Tibial artery (tissue), 4 donors: Measurements from ENCODE around the gene PRXL2B.
"Not testable (repeated sequence)": the region's sequence is repeated elsewhere in the genome, so short reads cannot be mapped to it uniquely, and the experiment has no call there.

Experiments used
- DNase-seq, 2 donors: peaks; one replicate each; pipeline ENCODE4 v3.0.0-alpha.2; 2019
- H3K27ac ChIP-seq, 2 donors: fragments of 200-600 bp; sonication (generic) in 1 of 2; 1 replicate in 1 of 2; 2 replicates in 1 of 2; pipeline ENCODE4 v1.5.1; 2018 to 2019; ENCODE audit warnings: mild to moderate bottlenecking in 1 of 2
- H3K27me3 ChIP-seq, 2 donors: fragments of 200-600 bp; sonication (generic) in 1 of 2; one replicate each; pipeline versions ENCODE4 v1.5.1 to v1.6.0; 2016 to 2019
- H3K36me3 ChIP-seq, 3 donors: fragments of 200-600 bp; sonication (generic) in 2 of 3; one replicate each; pipeline ENCODE4 v1.5.1; 2016 to 2019; ENCODE audit warnings: mild to moderate bottlenecking in 2 of 3
- H3K4me1 ChIP-seq, 4 donors: fragments of 200-600 bp; sonication (generic) in 2 of 4; 1 replicate in 3 of 4; 2 replicates in 1 of 4; pipeline ENCODE4 v1.5.1; 2016 to 2019
- H3K4me3 ChIP-seq, 2 donors: fragments of 200-600 bp; sonication (generic) in 1 of 2; 1 replicate in 1 of 2; 2 replicates in 1 of 2; pipeline ENCODE4 v1.5.1; 2018 to 2019; ENCODE audit warnings: mild to moderate bottlenecking in 2 of 2
- H3K9me3 ChIP-seq, 3 donors: fragments of 200-600 bp; sonication (generic) in 1 of 3; one replicate each; pipeline ENCODE4 v1.5.1; 2016 to 2019
- intact Hi-C: fragments of 100-400 bp; cut with DNase I; formaldehyde crosslinking; loops from one replicate; pipeline ENCODE4 v1.15.0; 2023; ENCODE audit warnings: low total_unique reads
- TF ChIP-seq, protein P1 (sequence below), 2 experiments: fragments of 200-600 bp in 1 of 2; fragments of 450-650 bp in 1 of 2; IDR thresholded peaks; one replicate each; pipeline ENCODE4 v1.5.1; 2017 to 2019; ENCODE audit warnings: antibody characterized with exemption in 2 of 2, mild to moderate bottlenecking in 1 of 2, moderate library complexity in 1 of 2

Gene PRXL2B

DNA sequence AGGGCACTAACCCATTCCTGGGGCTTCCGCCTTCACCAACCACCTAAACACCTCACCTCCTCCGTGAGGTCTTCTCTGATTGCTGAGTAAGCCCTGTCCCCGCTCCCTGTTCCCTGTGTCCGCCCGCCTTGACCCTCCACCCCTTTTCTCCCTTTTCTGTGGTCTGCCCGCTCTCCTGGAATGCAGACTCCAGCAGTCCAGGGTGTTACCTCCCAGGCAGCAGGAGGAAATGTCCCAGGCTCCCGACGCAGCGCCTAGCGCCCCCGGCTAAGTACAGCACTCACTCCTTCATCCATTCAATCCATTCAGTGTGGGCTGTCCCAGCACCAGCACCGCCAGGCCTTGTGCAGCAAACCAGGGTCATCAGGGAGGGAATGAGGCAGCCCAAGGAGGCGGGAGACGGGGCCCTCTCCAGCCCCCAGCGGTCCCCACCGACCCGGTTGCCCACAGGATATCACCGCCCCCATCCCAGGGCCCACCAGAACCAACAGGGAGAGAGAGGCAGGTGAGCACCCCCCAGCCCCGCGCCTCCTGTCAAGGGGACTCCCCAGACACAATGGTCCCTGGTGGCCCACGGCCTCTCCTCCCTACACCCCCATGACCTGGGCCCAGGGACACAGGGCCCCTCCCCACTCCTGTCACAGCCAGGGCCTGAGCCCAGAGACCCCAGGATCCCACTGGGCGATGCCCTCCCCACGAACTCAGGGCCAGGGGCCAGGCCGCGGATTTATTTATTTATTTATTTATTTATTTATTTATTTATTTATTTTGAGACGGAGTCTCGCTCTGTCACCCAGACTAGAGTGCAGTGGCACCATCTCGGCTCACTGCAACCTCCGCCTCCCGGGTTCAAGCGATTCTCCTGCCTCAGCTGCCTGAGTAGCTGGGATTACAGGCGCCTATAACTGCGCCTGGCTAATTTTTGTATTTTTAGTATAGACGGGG, 20.2 kb upstream of the PRXL2B start:
- no peak overlapping the region for H3K27ac ChIP-seq
- no peak for DNase-seq
- TF ChIP-seq, protein P1, sequence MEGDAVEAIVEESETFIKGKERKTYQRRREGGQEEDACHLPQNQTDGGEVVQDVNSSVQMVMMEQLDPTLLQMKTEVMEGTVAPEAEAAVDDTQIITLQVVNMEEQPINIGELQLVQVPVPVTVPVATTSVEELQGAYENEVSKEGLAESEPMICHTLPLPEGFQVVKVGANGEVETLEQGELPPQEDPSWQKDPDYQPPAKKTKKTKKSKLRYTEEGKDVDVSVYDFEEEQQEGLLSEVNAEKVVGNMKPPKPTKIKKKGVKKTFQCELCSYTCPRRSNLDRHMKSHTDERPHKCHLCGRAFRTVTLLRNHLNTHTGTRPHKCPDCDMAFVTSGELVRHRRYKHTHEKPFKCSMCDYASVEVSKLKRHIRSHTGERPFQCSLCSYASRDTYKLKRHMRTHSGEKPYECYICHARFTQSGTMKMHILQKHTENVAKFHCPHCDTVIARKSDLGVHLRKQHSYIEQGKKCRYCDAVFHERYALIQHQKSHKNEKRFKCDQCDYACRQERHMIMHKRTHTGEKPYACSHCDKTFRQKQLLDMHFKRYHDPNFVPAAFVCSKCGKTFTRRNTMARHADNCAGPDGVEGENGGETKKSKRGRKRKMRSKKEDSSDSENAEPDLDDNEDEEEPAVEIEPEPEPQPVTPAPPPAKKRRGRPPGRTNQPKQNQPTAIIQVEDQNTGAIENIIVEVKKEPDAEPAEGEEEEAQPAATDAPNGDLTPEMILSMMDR (IDR thresholded peaks at IDR 0.05) = no peak
- peaks cover 0 to 24% (median 16%) of the 10 kb centered on the region in 3 donors for H3K36me3 ChIP-seq
- intact Hi-C loops = no loop called here
- H3K4me3 ChIP-seq = no peak overlapping the region
- no peaks in the 10 kb centered on the region for H3K4me1 ChIP-seq
- peaks cover 0 to 25% of the 10 kb centered on the region in 2 donors for H3K27me3 ChIP-seq
- no peaks in the 10 kb centered on the region for H3K9me3 ChIP-seq

DNA sequence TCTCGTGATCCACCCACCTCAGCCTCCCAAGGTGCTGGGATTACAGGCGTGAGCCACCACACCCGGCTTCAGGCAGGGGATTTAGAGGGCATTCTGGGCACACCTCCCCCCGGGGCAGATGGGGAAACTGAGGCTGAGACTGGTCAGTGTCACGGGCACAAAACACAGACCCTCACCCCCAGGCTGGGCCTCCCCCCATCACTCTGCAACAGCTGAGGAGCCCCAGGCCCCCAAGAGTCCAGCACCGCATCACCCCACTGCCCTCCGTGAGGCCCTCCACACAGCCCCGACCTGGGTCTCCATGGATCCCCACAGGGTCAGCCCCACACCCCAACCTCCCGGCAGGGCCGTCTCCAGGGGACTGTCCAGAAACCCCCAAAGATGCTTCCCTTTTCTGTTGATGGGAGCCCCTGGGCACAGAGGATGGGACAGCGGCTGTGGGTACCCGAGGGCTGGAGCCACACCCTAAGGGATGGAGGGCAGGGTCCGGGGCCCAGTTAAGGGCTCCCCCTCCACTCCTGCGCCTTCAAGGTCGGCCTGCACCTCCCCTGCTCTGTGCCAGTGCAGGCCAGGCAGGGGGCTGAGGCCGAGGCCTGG, 19.4 kb upstream of the PRXL2B start:
- Histone ChIP-seq H3K4me3 (no peak overlapping the region), H3K4me1 (no peaks in the 10 kb centered on the region), H3K36me3 (peaks cover 0 to 16% (median 8%) of the 10 kb centered on the region in 3 donors), H3K27me3 (peaks cover 0 to 25% of the 10 kb centered on the region in 2 donors), H3K9me3 (no peaks in the 10 kb centered on the region), H3K27ac (no peak overlapping the region)
- intact Hi-C loops = no loop called here
- TF ChIP-seq, protein P1 (IDR thresholded peaks at IDR 0.05) = no peak
- DNase-seq = no peak

DNA sequence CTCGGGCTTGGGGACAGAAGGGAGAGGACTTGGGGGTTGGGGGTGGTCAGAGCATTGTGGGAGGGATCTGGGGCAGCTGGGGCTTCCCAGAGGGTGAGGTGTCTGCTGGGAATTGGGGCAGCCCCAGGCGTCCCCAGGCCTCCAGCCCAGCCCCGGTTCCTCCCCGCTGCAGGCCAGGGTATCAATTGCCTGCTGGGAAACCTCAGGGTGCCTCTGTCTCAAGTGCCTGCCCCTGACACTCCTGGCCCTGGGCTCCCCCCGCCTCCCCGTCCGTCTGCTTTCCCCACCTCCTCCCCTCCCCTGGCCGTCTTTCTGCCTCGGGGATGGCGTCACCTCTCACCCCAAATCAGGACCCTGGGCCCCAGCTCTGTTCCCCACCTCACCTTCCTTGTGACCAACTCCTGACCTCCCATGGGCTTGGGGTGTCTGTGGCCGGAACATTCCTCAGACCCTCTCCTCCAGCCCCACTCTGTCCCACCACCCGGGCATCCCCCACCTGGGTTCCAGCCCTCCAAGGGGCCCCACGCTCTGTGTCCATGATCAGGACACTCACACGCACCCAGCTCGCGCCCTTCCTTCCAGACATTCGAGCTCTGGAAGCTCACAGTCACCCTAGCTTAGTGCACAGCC, 18.3 kb upstream of the PRXL2B start:
- H3K9me3 ChIP-seq, H3K4me3 ChIP-seq, H3K27ac ChIP-seq, intact Hi-C loops, H3K36me3 ChIP-seq, DNase-seq, H3K4me1 ChIP-seq: not testable (repeated sequence)
- H3K27me3 ChIP-seq = peaks cover 0 to 25% of the 10 kb centered on the region in 2 donors

DNA sequence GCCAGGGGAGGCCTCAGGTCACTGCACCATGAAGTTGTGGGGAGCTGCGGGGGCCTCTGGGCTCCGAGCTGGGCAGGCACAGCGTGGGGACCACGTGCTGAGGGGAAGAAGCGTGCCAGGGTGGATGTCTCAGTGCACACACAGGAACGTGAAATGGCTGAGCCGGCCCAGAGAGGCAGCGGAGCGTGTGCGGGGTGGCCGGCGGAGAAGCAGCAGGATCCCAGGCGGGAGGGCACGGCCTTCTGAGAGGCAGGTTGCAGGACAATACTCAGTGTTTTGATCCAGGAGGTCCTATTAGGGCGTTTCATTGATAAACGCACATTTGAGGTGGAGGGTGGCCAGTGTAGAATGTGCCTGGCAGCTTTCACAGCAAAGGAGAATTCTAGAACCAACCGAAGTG, 17.5 kb upstream of the PRXL2B start:
- Histone ChIP-seq H3K4me1 (no peaks in the 10 kb centered on the region), H3K4me3 (no peak overlapping the region), H3K27me3 (peaks cover 0 to 25% of the 10 kb centered on the region in 2 donors), H3K27ac (no peak overlapping the region), H3K36me3 (no peaks in the 10 kb centered on the region), H3K9me3 (peaks cover 0 to 4% (median 0%) of the 10 kb centered on the region in 3 donors)
- intact Hi-C loops = no loop called here
- TF ChIP-seq, protein P1 (IDR thresholded peaks at IDR 0.05) = no peak
- DNase-seq = no peak

DNA sequence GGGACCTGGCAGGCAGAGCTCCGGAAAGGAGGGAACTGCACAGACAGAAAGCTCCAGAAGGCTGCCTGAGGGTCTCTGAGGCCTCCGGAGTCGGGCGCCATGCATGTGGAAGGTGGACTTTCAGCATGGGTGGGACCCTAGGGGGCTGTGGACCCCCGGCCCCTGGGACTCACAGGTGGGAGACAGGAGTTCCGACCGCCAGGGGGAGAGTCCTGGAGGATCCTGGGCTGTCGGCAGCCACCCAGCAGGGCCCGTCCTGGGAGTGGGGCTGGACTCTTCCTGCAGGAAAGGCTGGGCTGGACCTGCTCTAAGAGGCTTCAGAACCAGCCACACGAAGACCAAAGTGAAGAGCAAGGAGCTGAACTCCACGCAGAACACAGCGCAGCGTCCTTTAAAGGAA, 16.9 kb upstream of the PRXL2B start:
- H3K4me3 ChIP-seq, DNase-seq, H3K27ac ChIP-seq, H3K9me3 ChIP-seq, intact Hi-C loops, H3K36me3 ChIP-seq, H3K4me1 ChIP-seq: not testable (repeated sequence)
- peaks cover 0 to 23% of the 10 kb centered on the region in 2 donors for H3K27me3 ChIP-seq

DNA sequence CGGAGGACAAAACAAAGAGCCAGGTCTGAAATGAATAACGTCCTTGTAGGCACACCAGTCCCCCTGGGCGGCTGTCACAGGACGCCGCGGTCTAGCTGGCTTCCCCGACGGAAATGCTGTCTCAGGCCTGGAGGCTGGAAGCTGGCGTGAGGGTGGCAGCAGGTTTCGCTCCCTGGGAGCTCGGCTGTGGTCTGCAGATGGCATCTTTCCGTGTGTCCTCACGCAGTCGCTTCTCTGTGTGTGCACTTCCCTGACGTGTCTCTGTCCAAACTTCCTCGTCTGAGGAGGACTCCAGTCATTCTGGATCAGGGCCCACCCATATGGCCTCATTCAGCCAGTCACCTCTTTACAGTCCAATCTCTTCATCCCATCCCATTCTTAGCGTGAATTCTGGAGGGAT, 16.2 kb upstream of the PRXL2B start:
- Histone ChIP-seq H3K4me1 (no peaks in the 10 kb centered on the region), H3K4me3 (no peak overlapping the region), H3K27ac (no peak overlapping the region), H3K9me3 (peaks cover 0 to 4% (median 0%) of the 10 kb centered on the region in 3 donors), H3K27me3 (peaks cover 0 to 19% of the 10 kb centered on the region in 2 donors), H3K36me3 (no peaks in the 10 kb centered on the region)
- TF ChIP-seq, protein P1 (IDR thresholded peaks at IDR 0.05) = no peak
- no peak for DNase-seq
- intact Hi-C loops = no loop called here
